SK-N-MC (cell line): ENCODE measurements around the gene QPCT.

Experiments
- DNase-seq: peaks from one replicate; pipeline ENCODE4 v3.0.0-alpha.2; 2011; ENCODE audit warnings: low read depth, low spot score
- H3K27ac ChIP-seq: fragments of 200-600 bp; sonication (generic); 2 replicates; pipeline ENCODE4 v1.5.1; 2016; ENCODE audit warnings: mixed run types
- H3K36me3 ChIP-seq: fragments of 200-600 bp; sonication (generic); 2 replicates; pipeline ENCODE4 v1.6.1; 2017; ENCODE audit warnings: antibody characterized with exemption, low read length, mixed read lengths; ENCODE audit not compliant: insufficient read depth
- H3K4me3 ChIP-seq: fragments of 200-600 bp; sonication (generic); 2 replicates; pipeline ENCODE4 v1.5.1; 2016
- H3K9ac ChIP-seq: fragments of 200-600 bp; sonication (generic); 2 replicates; pipeline ENCODE4 v1.8.0; 2017; ENCODE audit warnings: mixed run types, mixed read lengths; ENCODE audit not compliant: insufficient read length
- H3K9me3 ChIP-seq: fragments of 200-600 bp; sonication (generic); 2 replicates; pipeline ENCODE4 v1.6.1; 2017; ENCODE audit warnings: low read depth, mild to moderate bottlenecking, antibody characterized with exemption, low read length, moderate library complexity, mixed read lengths
- EZH2 ChIP-seq: fragments of 200-600 bp; sonication (generic); IDR thresholded peaks from one replicate; pipeline ENCODE4 v1.6.1; 2017; ENCODE audit warnings: antibody characterized with exemption
- FOXP2 ChIP-seq: optimal IDR thresholded peaks from 2 replicates; pipeline ENCODE3; 2011; ENCODE audit warnings: mild to moderate bottlenecking, moderate library complexity; ENCODE audit not compliant: insufficient read depth; ENCODE audit errors: extremely low read length, control extremely low read depth
- POLR2AphosphoS5 ChIP-seq: IDR thresholded peaks from 2 replicates; pipeline ENCODE4 v1.6.1; 2012; ENCODE audit warnings: mild to moderate bottlenecking, low read depth, low read length, borderline replicate concordance

QPCT gene

DNA sequence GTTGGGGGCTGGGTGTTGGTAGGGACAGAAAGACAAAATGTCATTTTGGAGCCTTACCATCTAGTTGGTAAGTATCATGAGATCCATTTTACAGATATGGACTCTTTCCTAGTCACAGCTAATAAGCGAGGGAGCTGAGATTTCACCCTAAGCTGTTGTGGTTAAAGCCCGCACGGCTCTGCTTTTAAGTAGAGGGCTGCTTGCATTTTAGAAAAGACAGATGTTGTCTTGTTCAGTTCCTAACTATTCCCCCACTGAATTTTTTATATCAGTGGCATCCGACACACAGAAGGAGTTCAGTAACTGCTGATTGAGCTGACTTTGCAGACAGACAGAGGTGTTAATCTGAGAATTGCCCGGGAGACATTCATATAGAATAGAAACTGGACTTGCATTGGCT lies 3.7 kb downstream of the QPCT start:
- no peaks in the 10 kb centered on the region for H3K9me3 ChIP-seq
- H3K4me3 ChIP-seq = no peak overlapping the region
- H3K9ac ChIP-seq = no peak overlapping the region
- TF ChIP-seq EZH2 (no peak), FOXP2 (no peak), POLR2AphosphoS5 (no peak)
- no peaks in the 10 kb centered on the region for H3K36me3 ChIP-seq
- H3K27ac ChIP-seq = no peak overlapping the region
- no peak for DNase-seq

DNA sequence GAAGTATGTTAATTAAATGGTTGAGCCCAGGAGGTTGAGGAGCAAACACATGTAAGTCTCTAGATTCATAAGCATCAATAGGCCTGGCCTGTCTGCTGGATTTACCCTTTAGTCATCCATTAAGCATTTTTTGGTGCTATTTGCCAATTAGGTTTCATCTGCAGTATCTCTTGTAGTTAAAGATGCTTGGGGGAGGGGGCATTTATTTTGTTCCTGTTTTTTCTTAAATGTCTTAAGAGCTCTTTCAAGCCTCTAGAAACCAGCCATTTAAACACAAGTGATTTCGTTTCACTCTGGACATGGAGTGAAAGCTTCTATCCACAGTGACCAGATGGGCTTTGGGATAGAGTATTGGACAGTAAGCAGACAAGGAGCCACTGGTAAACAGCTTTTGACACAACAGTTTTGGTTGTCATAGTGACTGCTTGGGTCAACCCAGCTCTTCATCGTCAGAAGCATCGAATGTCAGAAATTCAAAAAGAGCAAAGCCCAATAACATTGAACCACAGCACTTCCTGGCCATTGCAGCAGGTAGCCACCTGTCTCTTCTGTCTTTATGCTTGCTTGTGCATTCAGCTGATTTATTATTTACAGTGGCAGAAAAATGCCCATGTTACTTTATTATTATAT lies 4.9 kb downstream of the QPCT start:
- no peak for DNase-seq
- no peak overlapping the region for H3K9ac ChIP-seq
- H3K27ac ChIP-seq = no peak overlapping the region

GRCh38 chr2:37350034-37350433 lies 5.6 kb downstream of the QPCT start:
- Histone ChIP-seq H3K4me3 (no peak overlapping the region), H3K36me3 (no peaks in the 10 kb centered on the region), H3K9ac (no peak overlapping the region), H3K27ac (no peak overlapping the region), H3K9me3 (no peaks in the 10 kb centered on the region)
- TF ChIP-seq FOXP2 (no peak), POLR2AphosphoS5 (no peak), EZH2 (no peak)
- DNase-seq = no peak

More for the DNA sequence above, 4.9 kb downstream of the QPCT start:
- TF ChIP-seq FOXP2 = no peak
- no peak for TF ChIP-seq EZH2
- TF ChIP-seq POLR2AphosphoS5 = no peak
- H3K36me3 ChIP-seq = no peaks in the 10 kb centered on the region
- no peaks in the 10 kb centered on the region for H3K9me3 ChIP-seq
- H3K4me3 ChIP-seq = no peak overlapping the region

- Histone ChIP-seq H3K36me3 (no peaks in the 10 kb centered on the region), H3K9me3 (no peaks in the 10 kb centered on the region), H3K4me3 (peak overlapping the region; percentile 14), H3K9ac (no peak overlapping the region), H3K27ac (peak overlapping the region; percentile 95)
- no peak for DNase-seq
- TF ChIP-seq FOXP2 (no peak), EZH2 (no peak), POLR2AphosphoS5 (no peak)
Measured at GRCh38 chr2:37354531-37354930, 10.1 kb downstream of the QPCT start.

GRCh38 chr2:37355735-37356134 lies 11.3 kb downstream of the QPCT start:
- H3K9ac ChIP-seq = no peak overlapping the region
- TF ChIP-seq FOXP2 = no peak
- no peak for TF ChIP-seq EZH2
- TF ChIP-seq POLR2AphosphoS5 = no peak
- no peak for DNase-seq
- no peaks in the 10 kb centered on the region for H3K36me3 ChIP-seq
- H3K27ac ChIP-seq = peak overlapping the region; percentile 95
- H3K4me3 ChIP-seq = no peak overlapping the region
- H3K9me3 ChIP-seq = no peaks in the 10 kb centered on the region

- Histone ChIP-seq H3K4me3 (no peak overlapping the region), H3K27ac (peak overlapping the region; percentile 73; the same call in 1 of the 2 replicates), H3K9me3 (no peaks in the 10 kb centered on the region), H3K36me3 (no peaks in the 10 kb centered on the region), H3K9ac (no peak overlapping the region)
- DNase-seq = no peak
- TF ChIP-seq POLR2AphosphoS5 (no peak), FOXP2 (no peak), EZH2 (no peak)
Measured at GRCh38 chr2:37356299-37356698, 11.9 kb downstream of the QPCT start.

DNA sequence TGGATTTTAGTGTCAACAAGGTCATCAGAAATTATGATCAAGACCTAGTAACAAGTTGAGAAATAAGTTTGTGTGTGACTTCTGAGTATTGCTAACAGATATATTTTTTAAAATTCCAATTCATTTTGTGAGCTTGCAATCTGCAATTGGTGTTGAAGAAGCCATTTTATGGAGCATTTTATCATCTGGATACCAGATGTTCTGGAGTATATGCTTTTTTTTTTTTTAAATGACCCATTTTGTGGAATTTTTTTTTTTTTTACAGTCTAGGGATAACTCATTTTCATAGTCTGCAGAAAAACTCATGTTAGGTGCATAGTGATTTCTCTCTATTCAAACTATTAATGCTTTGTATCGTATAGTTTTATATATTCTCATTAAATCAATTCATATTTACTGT lies 12.6 kb downstream of the QPCT start:
- TF ChIP-seq POLR2AphosphoS5 (no peak; the same call in 1 of the 2 replicates), FOXP2 (no peak), EZH2 (no peak)
- H3K9me3 ChIP-seq = no peaks in the 10 kb centered on the region
- H3K9ac ChIP-seq = peak overlapping the region; percentile 4
- H3K27ac ChIP-seq = peak overlapping the region; percentile 73
- peak overlapping the region; percentile 64 for H3K4me3 ChIP-seq
- DNase-seq = no peak
- H3K36me3 ChIP-seq = no peaks in the 10 kb centered on the region

GRCh38 chr2:37357530-37357929 lies 13.1 kb downstream of the QPCT start:
- Histone ChIP-seq H3K9me3 (no peaks in the 10 kb centered on the region), H3K36me3 (no peaks in the 10 kb centered on the region), H3K27ac (peak overlapping the region; percentile 73), H3K9ac (peak overlapping the region; percentile 38), H3K4me3 (peak overlapping the region; percentile 64)
- no peak for DNase-seq
- TF ChIP-seq EZH2 (no peak), FOXP2 (no peak), POLR2AphosphoS5 (no peak)

GRCh38 chr2:37358466-37358865 lies 14.0 kb downstream of the QPCT start:
- H3K27ac ChIP-seq = no peak overlapping the region
- H3K9ac ChIP-seq = no peak overlapping the region
- DNase-seq = no peak
- no peak overlapping the region for H3K4me3 ChIP-seq
- H3K36me3 ChIP-seq = no peaks in the 10 kb centered on the region
- TF ChIP-seq POLR2AphosphoS5 = no peak
- no peak for TF ChIP-seq FOXP2
- no peak for TF ChIP-seq EZH2
- no peaks in the 10 kb centered on the region for H3K9me3 ChIP-seq
